ENCODE data around the gene NBL1. TPM values are rescaled to one million over a fixed set of nuclear protein-coding genes. Genes with fewer than 3 reads are reported as not detected.

NBL1 gene
- polyA plus RNA-seq, 3 donors = 11.3 to 163 (median 85.8) TPM

Other genes starting within 250 kb of the NBL1 start
- 100 to 1,000 TPM in 2 of 3 donors, 10 to 100 TPM in 1; 69.7 to 265 (median 214) TPM for gene CAPZB, start 158.8 kb upstream of the NBL1 start, polyA plus RNA-seq
- not detected for gene HTR6, start 20.6 kb downstream of the NBL1 start, polyA plus RNA-seq
- 10 to 100 TPM; 17.0 to 23.2 (median 19.0) TPM for gene TMCO4, start 155.6 kb downstream of the NBL1 start, polyA plus RNA-seq
- 10 to 100 TPM in 1 of 3 donors, under 1 TPM in 1, not detected in 1; 0.45 to 76.3 TPM for gene RNF186, start 171.0 kb downstream of the NBL1 start, polyA plus RNA-seq
- 1 to 10 TPM; 1.1 to 4.8 (median 2.3) TPM for gene OTUD3, start 238.1 kb downstream of the NBL1 start, polyA plus RNA-seq

Measured in adipose tissue (tissue), 3 donors.